Measurements from ENCODE around the gene FEN1. TPM values are rescaled to one million over a fixed set of nuclear protein-coding genes. Genes with fewer than 3 reads are reported as not detected.

The FEN1 gene
- total and polyA plus RNA-seq, 2 of the 13 experiments (the other 11 are each of a cell fraction or from before 2014, with no cell fraction given) = 12.4 to 102 TPM

- no peak for TF ChIP-seq ATM (IDR thresholded peaks at IDR 0.05; ENCODE audit: borderline replicate concordance)
- peak; percentile 73 for TF ChIP-seq AKAP8 (CRISPR knock-in tag; IDR thresholded peaks at IDR 0.05)
- TF ChIP-seq ZNF317 (CRISPR knock-in tag; IDR thresholded peaks at IDR 0.05) = no peak
- peak; percentile 79 for TF ChIP-seq NR2C2 (CRISPR knock-in tag; IDR thresholded peaks at IDR 0.05; ENCODE audit: borderline replicate concordance)
- TF ChIP-seq FOXC1 (CRISPR knock-in tag; IDR thresholded peaks at IDR 0.05; ENCODE audit: borderline replicate concordance) = peak; percentile 74; the same call in 1 of the 2 replicates
- TF ChIP-seq ATRX (CRISPR knock-in tag; IDR thresholded peaks at IDR 0.05; ENCODE audit: borderline replicate concordance) = no peak
- no peak for TF ChIP-seq ZNF512 (CRISPR knock-in tag; IDR thresholded peaks at IDR 0.05)
- TF ChIP-seq SOX13 (IDR thresholded peaks at IDR 0.05) = peak; percentile 35; the same call in 1 of the 2 replicates
- TF ChIP-seq SOX13 (CRISPR knock-in tag; conservative IDR thresholded peaks at IDR 0.05 in 1 of 2, IDR thresholded peaks at IDR 0.05 in 1 of 2) = peak in 1 of 2 experiments; percentile 86; a peak in 2 of 4 replicates
- no peak; the same call in 1 of the 2 replicates for TF ChIP-seq PHF20 (CRISPR knock-in tag; IDR thresholded peaks at IDR 0.05)
- no peak for TF ChIP-seq ZNF577 (CRISPR knock-in tag; IDR thresholded peaks at IDR 0.05; ENCODE audit: borderline replicate concordance, low read depth)
- TF ChIP-seq GRHL1 (CRISPR knock-in tag; conservative IDR thresholded peaks at IDR 0.05) = no peak
- no peak for TF ChIP-seq ZNF101 (CRISPR knock-in tag; IDR thresholded peaks at IDR 0.05; ENCODE audit: borderline replicate concordance, low read depth)
- TF ChIP-seq HNRNPL (IDR thresholded peaks at IDR 0.05; ENCODE audit: low read depth, low read length) = 0 out of 2 replicates have a peak, but pooled peaks have one; percentile 49
- TF ChIP-seq ZMAT5 (CRISPR knock-in tag; IDR thresholded peaks at IDR 0.05; ENCODE audit: borderline replicate concordance, low read depth) = no peak
- TF ChIP-seq ZNF709 (CRISPR knock-in tag; IDR thresholded peaks at IDR 0.05) = 0 out of 2 replicates have a peak, but pooled peaks have one; percentile 73
- no peak for TF ChIP-seq SP1 (IDR thresholded peaks at IDR 0.05)
- TF ChIP-seq SP1 (CRISPR knock-in tag; IDR thresholded peaks at IDR 0.05) = peak; percentile 26; the same call in 1 of the 2 replicates
- TF ChIP-seq ZSCAN9 (CRISPR knock-in tag; IDR thresholded peaks at IDR 0.05; ENCODE audit: borderline replicate concordance) = no peak
- TF ChIP-seq ZFP37 (CRISPR knock-in tag; IDR thresholded peaks at IDR 0.05; ENCODE audit: borderline replicate concordance) = no peak
- no peak for TF ChIP-seq ZFP62 (CRISPR knock-in tag; IDR thresholded peaks at IDR 0.05)
- peak; percentile 44; the same call in 1 of the 2 replicates for TF ChIP-seq MYC (CRISPR knock-in tag; IDR thresholded peaks at IDR 0.05; ENCODE audit: borderline replicate concordance)
- peak; percentile 27; the same call in 1 of the 2 replicates for TF ChIP-seq KDM2A (CRISPR knock-in tag; IDR thresholded peaks at IDR 0.05; ENCODE audit: borderline replicate concordance, low read depth)
- TF ChIP-seq ZNF446 (CRISPR knock-in tag; IDR thresholded peaks at IDR 0.05) = 0 out of 2 replicates have a peak, but pooled peaks have one; percentile 49
- TF ChIP-seq ZNF382 (CRISPR knock-in tag; IDR thresholded peaks at IDR 0.05; ENCODE audit: borderline replicate concordance) = no peak
- no peak for TF ChIP-seq ATF7 (IDR thresholded peaks at IDR 0.05)
- no peak for TF ChIP-seq ATF7 (CRISPR knock-in tag; IDR thresholded peaks at IDR 0.05)
- no peak for TF ChIP-seq SNAPC2 (CRISPR knock-in tag; IDR thresholded peaks at IDR 0.05)
- no peak for TF ChIP-seq ZNF282 (IDR thresholded peaks at IDR 0.05; ENCODE audit: partially characterized antibody)
These were observed 36.1 kb upstream of the FEN1 start (continued) for GRCh38 chr11:61756452-61757212.
